Measurements from ENCODE around the gene KIF5C. TPM values are rescaled to one million over a fixed set of nuclear protein-coding genes. Genes with fewer than 3 reads are reported as not detected.

KIF5C gene
- total RNA-seq, 2 experiments from 2014 or later, result 10.2 to 11.1 TPM

GRCh38 chr2:148893906-148894305 is 18.9 kb downstream of the KIF5C start:
- no peak for TF ChIP-seq CTCF (IDR thresholded peaks at IDR 0.05)
- Mint-ChIP-seq H3K36me3 (ENCODE audit: low read depth) (no peaks in the 10 kb centered on the region), H3K27ac (no peak overlapping the region), H3K9me3 (no peaks in the 10 kb centered on the region), H3K27me3 (peaks cover 17% of the 10 kb centered on the region), H3K4me3 (no peak overlapping the region), H3K4me1 (ENCODE audit: low read depth) (peaks cover 3% of the 10 kb centered on the region)
- CTCF ChIA-PET, result no interaction called here
- intact Hi-C loops (cut with micrococcal nuclease), result no loop called here
- POLR2A ChIA-PET, result interaction anchor here (1.0 kb wide), 1 partner anchor 9 kb away, joined by 3 read pairs; no protein-coding TSS in a partner anchor
- no peak for DNase-seq
- no peak for ATAC-seq

GRCh38 chr2:148896136-148896535 is 21.1 kb downstream of the KIF5C start:
- H3K4me1 Mint-ChIP-seq (ENCODE audit: low read depth), result peaks cover 3% of the 10 kb centered on the region
- H3K27ac Mint-ChIP-seq, result no peak overlapping the region
- ChIA-PET POLR2A (no interaction called here), CTCF (no interaction called here)
- peaks cover 6% of the 10 kb centered on the region for H3K27me3 Mint-ChIP-seq
- intact Hi-C loops (cut with micrococcal nuclease), result no loop called here
- no peaks in the 10 kb centered on the region for H3K36me3 Mint-ChIP-seq (ENCODE audit: low read depth)
- no peak for DNase-seq
- no peak for ATAC-seq
- TF ChIP-seq CTCF (IDR thresholded peaks at IDR 0.05), result no peak
- H3K4me3 Mint-ChIP-seq, result no peak overlapping the region
- no peaks in the 10 kb centered on the region for H3K9me3 Mint-ChIP-seq

GRCh38 chr2:148899638-148900318 is 24.8 kb downstream of the KIF5C start:
- ChIA-PET POLR2A (no interaction called here), CTCF (no interaction called here)
- no peak overlapping the region for H3K27ac Mint-ChIP-seq
- no peaks in the 10 kb centered on the region for H3K4me1 Mint-ChIP-seq (ENCODE audit: low read depth)
- H3K9me3 Mint-ChIP-seq, result no peaks in the 10 kb centered on the region
- intact Hi-C loops (cut with micrococcal nuclease), result no loop called here
- DNase-seq (no peak), ATAC-seq (no peak)
- peaks cover 2% of the 10 kb centered on the region for H3K27me3 Mint-ChIP-seq
- no peak overlapping the region for H3K4me3 Mint-ChIP-seq
- H3K36me3 Mint-ChIP-seq (ENCODE audit: low read depth), result no peaks in the 10 kb centered on the region
- TF ChIP-seq CTCF (IDR thresholded peaks at IDR 0.05), result no peak

GRCh38 chr2:148900350-148900837 is 25.4 kb downstream of the KIF5C start:
- H3K4me1 Mint-ChIP-seq (ENCODE audit: low read depth), result no peaks in the 10 kb centered on the region
- TF ChIP-seq CTCF (IDR thresholded peaks at IDR 0.05), result no peak
- H3K27me3 Mint-ChIP-seq, result peaks cover 2% of the 10 kb centered on the region
- H3K9me3 Mint-ChIP-seq, result no peaks in the 10 kb centered on the region
- CTCF ChIA-PET, result no interaction called here
- no peak for ATAC-seq
- H3K4me3 Mint-ChIP-seq, result no peak overlapping the region
- no peaks in the 10 kb centered on the region for H3K36me3 Mint-ChIP-seq (ENCODE audit: low read depth)
- intact Hi-C loops (cut with micrococcal nuclease), result no loop called here
- DNase-seq, result no peak
- POLR2A ChIA-PET, result no interaction called here
- H3K27ac Mint-ChIP-seq, result no peak overlapping the region

- no peak overlapping the region for H3K4me3 Mint-ChIP-seq
- H3K4me1 Mint-ChIP-seq (ENCODE audit: low read depth), result no peaks in the 10 kb centered on the region
These were observed 26.1 kb downstream of the KIF5C start for GRCh38 chr2:148901142-148901541.

More at GRCh38 chr2:148901142-148901541, 26.1 kb downstream of the KIF5C start:
- peaks cover 2% of the 10 kb centered on the region for H3K27me3 Mint-ChIP-seq
- H3K9me3 Mint-ChIP-seq, result no peaks in the 10 kb centered on the region
- CTCF ChIA-PET, result no interaction called here
- TF ChIP-seq CTCF (IDR thresholded peaks at IDR 0.05), result no peak
- POLR2A ChIA-PET, result no interaction called here
- ATAC-seq (no peak), DNase-seq (no peak)
- no peak overlapping the region for H3K27ac Mint-ChIP-seq
- no peaks in the 10 kb centered on the region for H3K36me3 Mint-ChIP-seq (ENCODE audit: low read depth)
- intact Hi-C loops (cut with micrococcal nuclease), result no loop called here

Measured in activated CD8-positive, alpha-beta T cell treated with anti-CD3 and anti-CD28 coated beads for 36 hours (primary cell).